GDM1 (cell line): ENCODE data around the gene SOS1.
"Not testable (repeated sequence)": the region's sequence is repeated elsewhere in the genome, so short reads cannot be mapped to it uniquely, and the experiment has no call there.

Source experiments
- DNase-seq: peaks from one replicate; lab custom pipeline; 2025; lab: John Stamatoyannopoulos, UW

The SOS1 gene

DNA sequence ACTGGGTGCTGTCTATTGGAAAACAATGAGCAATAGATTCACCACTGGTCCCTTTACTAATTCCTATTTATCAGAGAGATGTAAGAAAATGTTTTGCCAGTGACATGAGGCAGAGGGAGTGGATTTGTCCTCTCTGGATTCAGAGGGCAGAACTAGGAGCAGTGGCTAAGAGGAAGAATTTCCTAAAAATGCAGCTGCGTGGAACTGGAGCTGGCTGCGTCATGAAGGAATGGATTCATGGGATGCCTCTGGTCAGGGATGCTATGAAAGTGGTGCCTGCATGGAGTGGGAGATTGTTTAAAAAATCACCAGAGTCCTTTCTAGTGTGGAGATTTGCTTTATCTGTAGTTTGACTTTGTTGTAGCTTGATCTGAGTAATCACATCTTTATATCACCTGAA, 152.8 kb downstream of the SOS1 start:
- DNase-seq = no peak

DNA sequence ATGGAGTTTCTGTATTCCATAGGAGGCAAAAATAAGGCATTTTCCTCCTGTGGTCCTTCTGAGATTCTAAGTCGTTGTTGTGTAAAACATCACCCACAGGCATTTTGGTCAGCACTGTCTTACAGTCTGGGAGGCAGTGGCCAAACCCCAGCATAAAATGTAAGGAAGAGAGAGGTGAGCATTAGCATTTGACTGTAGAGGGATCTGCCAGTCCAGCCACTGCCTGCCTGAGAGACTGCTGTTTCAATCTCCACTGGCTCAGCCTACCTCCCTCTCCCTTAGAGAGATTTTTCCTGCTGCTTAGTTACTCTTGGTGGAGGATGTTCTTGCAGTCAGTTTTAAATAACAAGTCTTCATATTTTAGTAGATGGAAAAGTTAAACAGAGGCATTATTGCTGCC, 154.2 kb downstream of the SOS1 start:
- no peak for DNase-seq

DNA sequence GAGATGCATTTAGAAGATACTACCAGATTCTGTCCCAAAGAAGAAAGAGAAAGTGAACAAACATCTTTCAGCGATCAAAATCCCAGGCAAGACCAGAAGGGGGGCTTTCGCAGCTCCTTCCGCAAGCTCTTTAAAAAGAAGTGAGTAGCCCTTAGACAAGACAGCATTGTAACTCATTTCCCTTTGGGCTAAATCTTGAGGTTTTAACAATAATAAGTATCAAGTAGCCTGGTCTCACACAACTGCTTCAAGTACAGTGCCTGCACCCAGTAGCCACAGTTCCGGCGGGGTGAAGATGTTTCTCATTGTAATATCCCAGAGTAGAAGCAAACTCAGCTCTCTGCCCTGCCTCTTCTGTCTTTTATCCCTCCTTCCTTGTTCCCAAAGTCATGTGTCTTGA, 154.8 kb downstream of the SOS1 start:
- no peak for DNase-seq

DNA sequence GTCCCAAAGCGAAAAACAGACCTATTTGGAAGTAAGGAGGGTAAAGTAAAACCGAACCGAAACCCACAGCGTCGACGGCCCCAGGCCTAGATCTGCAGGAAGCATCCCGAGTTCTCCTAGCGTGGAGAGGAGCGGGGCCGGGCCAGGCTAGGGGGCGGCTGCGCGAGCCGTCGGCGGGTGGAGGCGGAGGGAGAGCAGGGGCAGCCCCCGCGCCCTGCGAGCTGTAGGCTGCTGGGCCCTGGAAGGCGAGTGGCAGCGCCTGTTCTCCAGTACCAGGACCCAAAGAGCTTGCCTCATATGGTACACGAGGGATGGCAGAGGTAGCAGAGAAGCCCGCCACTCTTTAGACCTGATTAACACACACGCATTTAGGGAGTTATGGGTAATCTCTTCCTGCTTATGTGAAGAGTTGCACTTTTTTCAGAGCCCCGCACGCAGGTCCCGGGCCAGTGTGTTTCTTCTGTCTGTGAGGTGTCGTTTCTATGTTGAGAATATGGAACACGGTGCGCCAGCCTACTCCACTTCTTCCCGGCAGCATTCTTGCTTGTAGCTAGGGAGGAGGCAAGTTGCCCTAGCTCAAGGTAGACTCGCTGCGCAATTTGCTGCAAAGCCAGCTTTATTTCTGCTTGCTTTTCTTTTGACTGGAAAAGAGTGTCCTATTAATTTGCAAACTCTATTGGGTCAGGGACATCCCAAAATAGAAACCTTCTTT, 160.1 kb downstream of the SOS1 start:
- DNase-seq = no peak

DNA sequence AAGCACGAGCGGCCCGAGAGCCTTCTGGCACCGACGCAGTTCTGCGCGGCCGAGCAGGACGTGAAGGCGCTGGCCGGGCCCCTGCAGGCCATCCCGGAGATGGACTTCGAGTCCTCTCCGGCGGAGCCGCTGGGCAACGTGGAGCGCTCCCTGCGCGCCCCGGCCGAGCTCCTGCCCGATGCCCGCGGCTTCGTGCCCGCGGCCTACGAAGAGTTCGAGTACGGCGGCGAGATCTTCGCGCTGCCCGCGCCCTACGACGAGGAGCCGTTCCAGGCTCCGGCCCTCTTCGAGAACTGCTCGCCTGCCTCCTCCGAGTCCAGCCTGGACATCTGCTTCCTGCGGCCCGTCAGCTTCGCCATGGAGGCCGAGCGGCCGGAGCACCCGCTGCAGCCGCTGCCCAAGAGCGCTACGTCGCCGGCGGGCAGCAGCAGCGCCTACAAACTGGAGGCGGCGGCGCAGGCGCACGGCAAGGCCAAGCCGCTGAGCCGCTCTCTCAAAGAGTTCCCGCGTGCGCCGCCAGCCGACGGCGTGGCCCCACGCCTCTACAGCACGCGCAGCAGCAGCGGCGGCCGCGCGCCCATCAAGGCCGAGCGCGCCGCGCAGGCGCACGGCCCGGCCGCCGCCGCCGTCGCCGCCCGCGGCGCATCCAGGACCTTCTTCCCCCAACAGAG, 160.8 kb downstream of the SOS1 start:
- no peak for DNase-seq

DNA sequence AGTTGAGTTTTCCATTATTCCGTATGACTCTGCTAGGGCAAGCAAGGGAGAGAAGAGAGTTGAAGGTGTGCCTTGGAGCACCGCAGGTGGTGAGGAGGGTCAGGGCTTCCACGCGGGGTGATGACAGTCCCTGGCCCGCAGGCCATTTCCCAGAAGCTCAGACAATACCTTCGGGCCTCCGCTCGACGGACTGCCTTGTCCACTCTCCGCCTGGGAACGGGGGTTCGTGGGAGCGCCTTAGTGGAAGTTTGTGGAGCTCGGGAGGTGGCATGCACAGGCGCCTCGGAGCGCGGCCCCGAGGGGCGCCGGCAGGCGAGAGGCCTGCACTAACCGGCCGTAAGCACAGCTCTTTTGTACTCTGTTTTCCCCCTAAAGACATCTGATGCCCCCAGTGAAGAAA, 161.4 kb downstream of the SOS1 start:
- DNase-seq = no peak

DNA sequence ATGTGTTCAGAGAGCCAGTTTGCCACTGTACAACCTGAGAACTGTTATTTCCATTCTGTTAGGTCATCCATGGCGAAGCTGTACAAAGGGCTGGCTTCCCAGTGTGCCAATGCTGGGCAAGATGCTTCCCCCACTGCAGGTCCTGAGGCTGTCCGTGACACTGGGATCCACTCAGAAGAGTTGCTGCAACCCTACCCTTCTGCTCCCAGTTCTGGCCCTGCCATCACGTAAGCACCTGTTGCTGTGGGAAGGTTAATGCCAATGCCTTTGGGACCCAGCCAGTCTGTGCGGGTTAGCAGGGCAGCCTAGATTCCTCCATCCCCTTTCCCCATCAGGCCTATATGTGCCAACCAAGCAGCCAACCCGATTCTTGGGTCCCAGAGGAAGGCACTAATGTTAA, 162.9 kb downstream of the SOS1 start:
- DNase-seq = no peak

DNA sequence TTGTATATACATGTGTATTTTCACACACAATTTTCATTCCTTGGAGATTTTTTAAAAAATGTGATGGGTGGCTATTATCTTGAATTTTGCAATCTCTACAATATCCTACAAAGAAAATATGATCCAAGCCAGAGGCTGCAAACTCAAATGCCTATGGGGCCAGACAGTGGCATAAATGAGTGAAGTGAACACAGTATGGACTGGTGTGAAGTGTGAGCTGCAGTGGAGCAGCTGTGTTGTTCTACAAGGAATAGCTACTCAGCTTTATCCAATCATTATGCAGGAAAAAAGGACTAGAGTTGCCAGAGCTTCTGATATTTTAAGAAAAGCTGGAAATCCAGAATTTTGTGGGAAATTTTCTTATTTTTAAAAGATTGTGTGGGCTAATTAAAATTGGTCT, 169.1 kb downstream of the SOS1 start:
- DNase-seq = no peak

DNA sequence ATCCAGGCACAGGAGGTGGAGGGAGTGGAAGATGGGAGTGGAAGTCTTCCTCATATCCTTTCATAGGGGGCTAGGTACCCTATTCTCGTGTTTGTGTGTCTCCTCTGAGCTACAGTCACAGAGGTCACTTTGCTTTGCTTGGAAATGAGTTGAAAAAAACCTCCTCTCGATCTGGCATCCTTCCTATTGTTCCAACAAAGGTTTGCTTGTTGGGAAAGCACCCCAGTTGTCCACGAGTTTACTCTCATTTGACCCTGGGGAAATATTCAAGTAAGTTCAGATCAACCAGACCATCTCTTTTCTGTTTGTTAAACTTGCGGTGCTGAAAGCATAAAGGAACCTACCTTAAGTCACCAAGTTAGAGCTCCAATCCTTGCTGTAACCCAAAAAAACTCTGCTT, 171.9 kb downstream of the SOS1 start:
- no peak for DNase-seq

DNA sequence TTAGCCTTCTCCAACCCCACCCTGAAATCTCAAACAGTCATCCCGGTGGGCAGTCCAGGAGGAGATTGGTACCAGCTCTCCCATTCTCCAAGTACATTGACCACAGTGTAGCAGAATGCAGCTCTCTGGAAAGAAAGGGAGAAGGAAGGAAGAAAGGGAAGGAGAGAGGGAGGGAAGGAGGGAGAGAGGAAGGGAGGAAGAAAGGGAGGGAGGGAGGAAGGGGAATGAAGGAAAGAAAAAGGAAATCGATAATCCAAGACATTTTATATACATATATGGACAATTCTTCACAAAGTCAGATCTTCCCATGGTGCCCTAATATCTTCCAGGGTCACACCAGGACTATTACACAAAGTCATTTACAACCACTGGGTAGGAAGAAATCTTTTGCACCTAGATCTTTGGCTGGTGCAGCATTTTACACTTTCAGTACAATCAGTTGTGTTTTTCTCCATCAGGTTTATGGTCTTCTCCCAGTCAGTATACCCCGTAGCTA, 172.4 kb downstream of the SOS1 start:
- DNase-seq = no peak

DNA sequence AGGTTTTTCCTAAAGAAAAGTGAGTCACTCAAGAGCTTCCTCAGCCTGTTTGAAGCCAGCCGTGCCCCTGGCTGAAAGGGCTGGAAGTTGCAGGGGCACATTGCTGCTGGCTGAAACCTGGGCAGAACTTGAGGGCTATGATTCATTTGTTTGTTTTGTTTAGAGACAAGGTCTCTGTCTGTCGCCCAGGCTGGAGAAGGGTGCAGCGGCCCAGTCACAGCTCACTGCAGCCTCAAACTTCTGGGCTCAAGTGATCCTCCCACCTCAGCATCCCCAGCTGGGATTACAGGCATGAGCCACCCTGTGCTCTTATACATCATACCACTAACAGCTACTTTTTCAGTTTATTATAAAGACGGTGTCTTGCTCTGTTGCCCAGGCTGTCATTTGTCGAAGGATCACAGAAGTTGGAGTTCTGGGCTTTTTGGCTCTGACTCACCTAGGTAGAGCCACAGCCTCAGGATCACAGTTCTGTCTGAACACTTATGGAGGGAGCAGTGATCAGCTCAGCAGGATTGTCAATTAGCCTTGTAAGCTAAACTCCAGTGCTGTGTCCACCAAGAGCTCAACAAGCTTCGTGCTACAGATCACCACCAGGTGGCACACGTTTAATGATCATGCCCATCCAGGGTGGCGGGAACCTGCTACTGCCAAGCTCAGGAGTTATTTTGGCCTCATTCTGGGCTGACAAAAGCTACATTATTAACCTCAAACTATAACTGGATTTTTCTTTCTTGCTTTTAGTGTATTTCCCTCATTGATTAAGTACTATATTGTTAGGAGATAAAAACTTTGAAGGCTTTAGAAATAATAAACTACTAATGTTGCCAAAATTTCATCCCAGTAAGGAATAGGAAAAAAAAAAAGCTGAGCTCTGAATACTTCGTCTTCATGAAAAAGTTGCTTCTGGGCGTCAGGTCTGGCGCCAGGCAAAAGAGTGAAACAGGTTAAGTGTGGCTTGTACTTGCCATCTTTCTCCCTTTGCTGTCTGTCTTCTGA, 173.3 kb downstream of the SOS1 start:
- DNase-seq = peak; percentile 48

DNA sequence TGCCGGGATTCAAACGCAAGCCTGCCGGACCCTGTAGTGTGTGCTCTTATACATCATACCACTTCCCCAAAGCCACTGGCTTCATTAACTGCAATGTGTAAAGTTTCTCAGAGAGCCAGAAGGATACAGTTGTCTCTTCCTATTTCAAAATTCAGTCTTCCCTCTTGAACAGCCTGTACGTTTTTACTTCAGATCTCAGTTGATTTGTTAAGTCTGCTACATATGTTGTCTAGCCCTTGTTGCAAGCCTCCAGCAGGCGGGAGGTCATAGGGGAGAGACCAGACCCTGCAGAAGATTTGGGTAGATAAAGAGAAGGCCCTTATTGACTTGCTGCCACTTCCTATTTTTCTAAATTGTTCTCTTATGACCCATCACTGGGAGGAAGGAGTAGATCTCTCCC, 174.9 kb downstream of the SOS1 start:
- no peak for DNase-seq

DNA sequence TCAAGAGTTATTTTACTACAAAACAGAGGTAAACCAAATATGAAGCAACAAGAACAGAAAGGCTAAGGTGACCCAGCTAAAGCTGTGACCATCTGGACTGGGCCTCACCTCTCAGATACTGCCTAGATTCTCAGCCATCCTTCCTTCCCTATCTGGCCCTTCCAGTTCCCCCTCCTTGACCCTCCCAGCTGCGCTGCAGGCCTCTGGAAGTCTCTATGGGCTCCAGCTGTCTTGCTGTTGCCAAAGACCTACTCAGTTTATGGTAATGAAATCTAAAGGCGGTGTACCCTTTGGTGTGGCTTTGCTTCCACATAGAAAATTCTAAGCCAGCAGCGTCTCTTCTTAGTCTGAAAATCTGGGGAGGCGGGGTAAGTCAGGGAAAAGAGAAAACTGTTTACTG, 175.5 kb downstream of the SOS1 start:
- DNase-seq = no peak

DNA sequence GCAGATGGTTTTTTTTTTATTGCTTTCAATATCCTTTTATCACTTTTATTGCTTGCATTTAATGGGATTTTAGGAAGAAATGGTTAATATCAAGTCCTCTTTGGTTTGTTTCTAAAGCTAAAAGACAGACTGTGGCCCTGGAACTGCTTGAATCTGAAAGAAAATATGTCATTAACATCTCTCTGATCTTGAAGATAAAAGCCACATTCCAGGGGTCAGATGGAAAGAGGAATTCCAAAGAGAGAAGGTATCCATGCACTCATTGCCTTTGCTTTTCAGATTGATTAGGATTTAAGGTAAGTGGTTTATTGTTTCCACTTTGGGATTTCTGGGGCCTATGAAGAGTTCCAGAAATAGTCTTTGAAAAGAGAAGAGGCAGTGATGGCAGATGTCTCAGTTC, 177.1 kb downstream of the SOS1 start:
- no peak for DNase-seq

DNA sequence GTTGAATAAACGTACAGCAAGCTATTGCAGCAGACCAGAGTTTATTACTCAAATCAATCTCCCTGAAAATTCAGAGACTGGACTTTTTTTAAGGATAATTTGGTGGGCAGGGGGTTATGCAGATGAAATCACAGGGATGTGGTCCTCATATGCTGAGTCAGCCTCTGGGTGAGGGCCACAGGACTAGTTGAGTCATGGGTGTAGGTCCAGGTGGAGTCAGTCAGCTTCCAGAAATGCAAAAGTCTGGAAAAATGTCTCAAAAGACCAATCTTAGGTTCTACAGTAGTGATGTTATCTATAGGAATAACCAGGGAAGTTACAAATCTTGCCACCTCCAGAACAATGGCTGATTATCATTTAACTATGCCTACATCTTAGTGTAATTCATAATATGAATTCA, 180.1 kb downstream of the SOS1 start:
- no peak for DNase-seq

DNA sequence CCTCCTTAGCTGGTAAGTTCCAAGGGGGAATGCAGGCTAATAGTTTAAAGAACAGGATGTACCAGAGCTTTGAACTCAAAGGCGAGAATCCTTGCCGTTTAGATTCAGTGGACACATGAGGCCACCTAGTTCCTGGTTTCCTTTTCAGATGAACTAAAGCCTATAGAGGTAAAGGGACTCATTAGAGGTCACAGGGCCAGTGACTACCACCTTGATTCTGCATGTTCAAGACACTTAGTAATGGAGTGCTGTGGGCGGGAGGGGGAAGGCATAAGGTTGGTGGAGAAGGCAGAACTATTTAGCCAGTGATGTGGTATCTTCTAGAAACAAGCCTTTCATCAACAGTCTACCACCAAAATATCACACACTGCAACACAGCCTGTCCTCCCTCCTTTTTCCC, 183.3 kb downstream of the SOS1 start:
- no peak for DNase-seq

DNA sequence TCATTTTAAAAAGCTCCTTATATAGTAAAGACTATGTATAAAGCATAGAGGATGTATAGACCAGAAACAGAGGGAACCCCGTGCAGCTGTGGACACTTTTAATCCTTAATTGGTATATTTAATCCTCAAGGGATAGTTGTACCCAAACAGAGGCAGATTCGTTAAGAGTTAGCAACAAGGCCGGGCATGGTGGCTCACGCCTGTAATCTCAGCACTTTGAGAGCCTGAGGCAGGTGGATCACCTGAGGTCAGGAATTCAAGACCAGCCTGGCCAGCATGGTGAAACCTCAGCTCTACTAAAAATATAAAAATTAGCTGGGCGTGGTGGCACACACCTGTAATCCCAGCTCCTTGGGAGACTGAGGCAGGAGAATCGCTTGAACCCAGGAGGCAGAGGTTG, 184.3 kb downstream of the SOS1 start:
- not testable (repeated sequence) for DNase-seq

DNA sequence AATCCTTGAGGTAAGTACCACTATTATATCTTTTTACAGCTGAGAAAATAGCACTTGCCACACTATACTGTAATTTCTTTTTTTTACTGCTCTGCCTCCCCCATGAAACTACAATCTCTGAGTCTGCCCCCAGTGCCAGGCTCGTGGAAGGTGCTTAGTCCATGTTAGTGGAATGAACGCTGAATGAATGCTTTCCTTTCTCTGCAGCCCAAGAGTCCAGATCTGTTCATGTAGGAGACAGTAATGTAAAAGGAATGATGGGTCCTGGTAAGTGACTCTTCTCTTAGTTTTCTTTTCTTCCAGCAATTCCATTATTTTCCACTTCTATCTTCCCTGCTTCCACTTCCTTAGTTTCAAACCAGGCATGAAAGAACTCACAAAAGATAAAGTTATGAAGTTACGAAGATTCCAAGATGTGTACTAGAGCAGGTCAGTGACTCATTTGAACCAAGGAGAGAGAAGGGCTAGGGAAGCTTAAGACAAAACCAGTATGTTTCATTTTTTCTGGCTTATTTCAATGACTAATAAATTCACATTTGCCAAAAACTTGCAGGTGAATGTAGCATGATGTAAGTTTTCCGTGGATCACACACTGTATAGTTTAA, 185.2 kb downstream of the SOS1 start:
- no peak for DNase-seq

DNA sequence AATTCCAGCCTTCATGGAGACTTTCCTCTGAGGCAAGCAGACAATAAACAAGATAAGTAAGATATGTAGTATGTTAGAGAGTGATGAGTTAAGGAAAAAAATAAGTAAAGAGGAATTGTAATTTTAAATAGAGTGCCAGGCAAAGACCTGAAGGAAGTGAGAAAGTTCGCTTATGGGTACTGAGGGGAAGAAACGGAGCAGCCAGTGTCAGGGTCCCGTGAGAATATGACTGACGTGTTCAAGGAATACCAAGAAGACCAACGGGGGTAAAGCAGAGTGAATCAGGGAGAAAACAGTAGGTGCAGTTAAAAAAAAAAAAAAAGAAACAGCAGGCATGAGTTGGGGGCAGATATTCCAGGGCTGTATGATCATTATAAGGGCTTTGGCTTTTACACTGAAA, 186.1 kb downstream of the SOS1 start:
- no peak for DNase-seq

DNA sequence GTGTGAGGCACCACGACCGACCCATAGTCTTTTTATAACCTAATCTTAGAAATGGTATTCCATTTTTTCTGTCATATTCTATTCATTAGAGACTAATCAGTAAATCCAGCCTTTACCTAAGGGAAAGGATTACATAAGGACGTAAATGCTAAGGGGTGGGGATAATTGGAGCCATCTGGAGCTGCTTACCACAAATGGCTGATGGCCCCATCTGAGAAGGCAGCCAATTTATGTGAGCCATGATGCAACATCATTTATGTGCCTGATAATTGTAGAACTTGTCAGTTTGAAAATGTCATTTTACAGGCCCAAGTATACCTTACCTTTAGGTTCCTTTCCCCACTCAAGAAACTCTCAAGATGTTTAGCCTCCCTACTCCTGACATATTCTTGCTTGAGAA, 187.2 kb downstream of the SOS1 start:
- DNase-seq = no peak

DNA sequence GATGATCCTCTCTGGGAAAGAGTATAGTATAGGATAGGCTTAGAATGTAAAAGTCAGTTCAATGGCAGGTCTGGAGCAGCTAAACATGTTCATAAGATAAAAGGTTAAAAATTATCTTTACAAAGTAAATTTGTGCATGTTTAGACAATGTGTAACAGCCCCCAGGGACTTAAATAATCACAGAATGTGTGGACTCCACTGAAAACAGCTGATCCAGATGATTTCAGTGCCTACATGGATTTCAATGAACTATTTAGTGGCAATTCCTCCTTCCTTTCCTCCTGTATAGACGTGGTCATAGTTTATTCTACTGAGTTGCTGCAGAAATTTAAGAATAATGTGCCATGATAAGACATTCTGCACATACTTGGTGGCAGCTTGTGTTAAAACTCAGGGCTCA, 188.3 kb downstream of the SOS1 start:
- no peak for DNase-seq
